Tibial nerve (tissue), 3 donors: ENCODE measurements around the gene CHST5.
"Not testable (repeated sequence)": the region's sequence is repeated elsewhere in the genome, so short reads cannot be mapped to it uniquely, and the experiment has no call there.

Experiments used
- POLR2A ChIP-seq, 2 donors: fragments of 450-650 bp; IDR thresholded peaks; one replicate each; pipeline ENCODE4 v1.6.1; 2017; ENCODE audit warnings: antibody characterized with exemption in 2 of 2, mild to moderate bottlenecking in 2 of 2, moderate library complexity in 2 of 2
- TF ChIP-seq, protein P1 (sequence below), 5 experiments: fragments of 200-600 bp in 3 of 5; fragments of 450-650 bp in 2 of 5; sonication (generic) in 3 of 5; IDR thresholded peaks; one replicate each; pipeline ENCODE4 v1.5.1; 2016 to 2019; ENCODE audit warnings: antibody characterized with exemption in 5 of 5, mild to moderate bottlenecking in 3 of 5, moderate library complexity in 2 of 5

GRCh38 chr16:75498605-75499322, 37.1 kb downstream of the CHST5 start:
- TF ChIP-seq POLR2A (IDR thresholded peaks at IDR 0.05) = not testable (repeated sequence)
- TF ChIP-seq, protein P1, sequence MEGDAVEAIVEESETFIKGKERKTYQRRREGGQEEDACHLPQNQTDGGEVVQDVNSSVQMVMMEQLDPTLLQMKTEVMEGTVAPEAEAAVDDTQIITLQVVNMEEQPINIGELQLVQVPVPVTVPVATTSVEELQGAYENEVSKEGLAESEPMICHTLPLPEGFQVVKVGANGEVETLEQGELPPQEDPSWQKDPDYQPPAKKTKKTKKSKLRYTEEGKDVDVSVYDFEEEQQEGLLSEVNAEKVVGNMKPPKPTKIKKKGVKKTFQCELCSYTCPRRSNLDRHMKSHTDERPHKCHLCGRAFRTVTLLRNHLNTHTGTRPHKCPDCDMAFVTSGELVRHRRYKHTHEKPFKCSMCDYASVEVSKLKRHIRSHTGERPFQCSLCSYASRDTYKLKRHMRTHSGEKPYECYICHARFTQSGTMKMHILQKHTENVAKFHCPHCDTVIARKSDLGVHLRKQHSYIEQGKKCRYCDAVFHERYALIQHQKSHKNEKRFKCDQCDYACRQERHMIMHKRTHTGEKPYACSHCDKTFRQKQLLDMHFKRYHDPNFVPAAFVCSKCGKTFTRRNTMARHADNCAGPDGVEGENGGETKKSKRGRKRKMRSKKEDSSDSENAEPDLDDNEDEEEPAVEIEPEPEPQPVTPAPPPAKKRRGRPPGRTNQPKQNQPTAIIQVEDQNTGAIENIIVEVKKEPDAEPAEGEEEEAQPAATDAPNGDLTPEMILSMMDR (IDR thresholded peaks at IDR 0.05) = not testable (repeated sequence)
